ENCODE data around the gene HDHD5. TPM values are rescaled to one million over a fixed set of nuclear protein-coding genes. Genes with fewer than 3 reads are reported as not detected.

The HDHD5 gene
- total RNA-seq, 4 donors from 2014 or later = 38.5 to 58.3 (median 44.5) TPM

GRCh38 chr22:17133137-17133536, 25.9 kb downstream of the HDHD5 start:
- DNase-seq (ENCODE audit: low spot score in 2 of 2) = peak in 1 of 2 donors; percentile 22
- no peaks in the 10 kb centered on the region for H3K9me3 ChIP-seq
- H3K36me3 ChIP-seq = peaks cover 21% of the 10 kb centered on the region
- TF ChIP-seq POLR2AphosphoS5 (IDR thresholded peaks at IDR 0.05) (no peak), EP300 (IDR thresholded peaks at IDR 0.05) (no peak), CTCF (IDR thresholded peaks at IDR 0.05) (no peak), POLR2A (IDR thresholded peaks at IDR 0.05) (no peak)
- no peaks in the 10 kb centered on the region for H3K4me1 ChIP-seq
- 76% methylated on average over 6 of the region's 7 CpGs for WGBS
- no peak overlapping the region for H3K27ac ChIP-seq
- H3K27me3 ChIP-seq = no peaks in the 10 kb centered on the region
- no peak overlapping the region for H3K4me3 ChIP-seq

DNA sequence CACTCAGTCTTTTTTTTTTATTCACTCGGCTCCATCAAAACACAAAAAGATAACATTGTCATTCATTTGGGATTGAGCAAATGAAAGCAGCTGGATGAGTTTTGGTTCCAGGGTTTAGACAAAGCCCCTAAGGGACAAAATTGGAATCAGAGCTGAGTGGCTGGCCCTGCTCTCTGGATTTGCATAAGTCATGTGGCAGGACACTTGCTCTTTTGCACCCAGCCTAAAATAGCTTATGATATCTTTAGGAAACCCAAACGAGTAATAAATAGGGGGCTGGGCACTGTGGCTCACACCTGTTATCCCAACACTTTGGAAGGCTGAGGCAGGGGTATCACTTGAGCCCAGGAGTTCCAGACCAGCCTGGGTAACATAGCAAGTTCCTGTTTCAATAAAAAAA, 27.0 kb downstream of the HDHD5 start:
- TF ChIP-seq EP300 (IDR thresholded peaks at IDR 0.05) (no peak), POLR2A (IDR thresholded peaks at IDR 0.05) (no peak)
- H3K27me3 ChIP-seq = no peaks in the 10 kb centered on the region
- H3K4me3 ChIP-seq = no peak overlapping the region
- H3K4me1 ChIP-seq = no peaks in the 10 kb centered on the region
- H3K9me3 ChIP-seq = no peaks in the 10 kb centered on the region
- 18% methylated on average over 2 of the region's 2 CpGs for WGBS
- peak in 1 of 2 donors; percentile 20 for DNase-seq (ENCODE audit: low spot score in 2 of 2)
- no peak overlapping the region for H3K27ac ChIP-seq
- H3K36me3 ChIP-seq = peaks cover 10% of the 10 kb centered on the region

GRCh38 chr22:17131686-17132085, 27.4 kb downstream of the HDHD5 start:
- Histone ChIP-seq H3K36me3 (peaks cover 6% of the 10 kb centered on the region), H3K4me3 (no peak overlapping the region), H3K27ac (no peak overlapping the region), H3K27me3 (no peaks in the 10 kb centered on the region), H3K9me3 (no peaks in the 10 kb centered on the region), H3K4me1 (no peaks in the 10 kb centered on the region)
- TF ChIP-seq POLR2A (IDR thresholded peaks at IDR 0.05) (no peak), CTCF (IDR thresholded peaks at IDR 0.05) (no peak), POLR2AphosphoS5 (IDR thresholded peaks at IDR 0.05) (no peak), EP300 (IDR thresholded peaks at IDR 0.05) (no peak)
- WGBS = 34% methylated on average over 5 of the region's 5 CpGs
- DNase-seq (ENCODE audit: low spot score in 2 of 2) = peak in 1 of 2 donors; percentile 9

- 60% methylated on average over 1 of the region's 1 CpG for WGBS
- DNase-seq (ENCODE audit: low spot score in 2 of 2) = no peak
- Histone ChIP-seq H3K27ac (no peak overlapping the region), H3K9me3 (no peaks in the 10 kb centered on the region), H3K36me3 (peaks cover 2% of the 10 kb centered on the region), H3K27me3 (no peaks in the 10 kb centered on the region), H3K4me1 (no peaks in the 10 kb centered on the region), H3K4me3 (no peak overlapping the region)
- TF ChIP-seq POLR2A (IDR thresholded peaks at IDR 0.05) = no peak
- TF ChIP-seq CTCF (IDR thresholded peaks at IDR 0.05) = no peak
- no peak for TF ChIP-seq EP300 (IDR thresholded peaks at IDR 0.05)
- no peak for TF ChIP-seq POLR2AphosphoS5 (IDR thresholded peaks at IDR 0.05)
Observed at GRCh38 chr22:17130199-17130598, 28.9 kb downstream of the HDHD5 start.

DNA sequence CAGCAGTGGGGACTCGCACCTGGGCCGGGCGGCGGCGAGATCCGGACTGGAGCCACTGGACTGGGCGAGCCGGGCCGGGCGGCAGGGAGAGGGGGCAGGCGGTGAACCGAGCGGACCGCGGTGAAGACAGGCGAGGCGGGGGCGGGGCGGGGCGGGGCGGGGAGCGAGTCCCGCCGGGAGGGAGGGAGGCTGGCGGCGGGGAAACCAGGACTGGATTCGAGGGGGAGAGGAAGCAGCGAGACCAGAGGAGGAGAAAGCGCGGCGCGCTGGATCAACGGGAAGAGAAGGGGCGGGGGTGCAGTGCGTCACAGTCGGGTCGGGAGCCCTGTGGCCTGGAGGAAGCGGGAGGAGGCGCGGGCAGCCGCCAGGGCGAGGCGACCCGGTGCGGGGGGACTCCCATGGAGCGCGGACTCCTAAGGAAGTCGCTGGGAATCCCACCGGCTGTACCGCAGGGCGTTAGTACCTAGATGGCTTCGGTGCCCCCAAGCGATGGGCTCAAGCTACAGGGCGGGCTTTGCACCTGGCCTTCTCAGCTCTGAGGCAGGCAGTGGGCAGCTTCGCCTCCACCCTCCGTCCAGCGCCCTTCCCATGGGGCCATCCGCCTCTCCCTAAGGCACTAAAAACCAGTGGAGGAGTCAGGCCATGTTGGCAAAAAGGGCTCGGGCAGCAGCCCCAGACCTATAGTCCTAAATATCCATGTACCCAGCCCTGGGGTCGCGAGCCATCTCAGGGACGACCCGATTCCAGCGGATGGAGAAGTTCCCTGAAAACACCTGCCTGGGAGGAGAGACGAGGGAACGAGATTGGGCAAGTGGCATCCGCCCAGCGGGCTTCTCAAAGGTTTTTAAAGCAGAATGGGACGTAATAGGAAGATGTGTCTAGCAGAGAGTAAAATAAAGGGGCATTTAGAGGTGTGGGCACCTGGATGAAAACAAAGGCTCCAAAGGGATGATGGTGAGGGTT, 37.6 kb downstream of the HDHD5 start, which contains the start of gene TMEM121B:
Gene TMEM121B, minus strand, starts transcription at position 128 of the 963 bp plus-strand sequence. CDS start 233 bp downstream, outside the sequence.
- no peak within 1 kb of the TSS for H3K27ac ChIP-seq
- 27% methylated on average over 13 of the region's 69 CpGs for WGBS
- H3K4me3 ChIP-seq = peak within 1 kb of the TSS; percentile 62
- TF ChIP-seq POLR2A (IDR thresholded peaks at IDR 0.05) = no peak
- no peak for TF ChIP-seq POLR2AphosphoS5 (IDR thresholded peaks at IDR 0.05)
- TF ChIP-seq CTCF (IDR thresholded peaks at IDR 0.05) = no peak
- no peak for TF ChIP-seq EP300 (IDR thresholded peaks at IDR 0.05)
- peaks cover 36% of the 10 kb centered on the region for H3K27me3 ChIP-seq
- H3K36me3 ChIP-seq = no peaks in the 10 kb centered on the region
- H3K4me1 ChIP-seq = peaks cover 35% of the 10 kb centered on the region
- no peaks in the 10 kb centered on the region for H3K9me3 ChIP-seq
- no peak for DNase-seq (ENCODE audit: low spot score in 2 of 2)

Data from suprapubic skin (tissue), 4 donors.